ENCODE results near the gene PRICKLE4. TPM values are rescaled to one million over a fixed set of nuclear protein-coding genes. Genes with fewer than 3 reads are reported as not detected.

PRICKLE4 gene
- total RNA-seq, 1 experiment from 2014 or later = 1.5 TPM

- TF ChIP-seq CTCF (IDR thresholded peaks at IDR 0.05) (no peak), SMAD3 (CRISPR knock-in tag; IDR thresholded peaks at IDR 0.05; ENCODE audit: borderline replicate concordance) (no peak), SP1 (CRISPR knock-in tag; conservative IDR thresholded peaks at IDR 0.05) (no peak), HMGXB4 (CRISPR knock-in tag; IDR thresholded peaks at IDR 0.05) (no peak)
These were observed 42.9 kb upstream of the PRICKLE4 start (continued) for GRCh38 chr6:41737591-41738130.

GRCh38 chr6:41739041-41739440 lies 41.5 kb upstream of the PRICKLE4 start:
- Mint-ChIP-seq H3K36me3 (no peaks in the 10 kb centered on the region), H3K4me3 (no peak overlapping the region), H3K9me3 (no peaks in the 10 kb centered on the region), H3K27ac (no peak overlapping the region), H3K27me3 (ENCODE audit: low read depth) (peaks cover 3% of the 10 kb centered on the region; the same call in 1 of the 2 replicates), H3K4me1 (peaks cover 10% of the 10 kb centered on the region)
- ATAC-seq (no peak), DNase-seq (ENCODE audit: low spot score) (no peak)
- POLR2A ChIA-PET = no interaction called here
- CTCF ChIA-PET = interaction anchor here (1.3 kb wide), 1 partner anchor 47 kb away, joined by 3 read pairs; no protein-coding TSS in a partner anchor
- TF ChIP-seq CREB1 (CRISPR knock-in tag; IDR thresholded peaks at IDR 0.05) (no peak), E2F5 (CRISPR knock-in tag; IDR thresholded peaks at IDR 0.05) (no peak), MAX (CRISPR knock-in tag; IDR thresholded peaks at IDR 0.05) (no peak), ZBTB43 (CRISPR knock-in tag; IDR thresholded peaks at IDR 0.05) (no peak), IRF2 (CRISPR knock-in tag; IDR thresholded peaks at IDR 0.05; ENCODE audit: borderline replicate concordance, low read depth) (no peak)

GRCh38 chr6:41740366-41741162 lies 40.0 kb upstream of the PRICKLE4 start:
- Mint-ChIP-seq H3K4me3 (no peak overlapping the region), H3K27me3 (ENCODE audit: low read depth) (peaks cover 3% of the 10 kb centered on the region; the same call in 1 of the 2 replicates), H3K4me1 (peaks cover 10% of the 10 kb centered on the region), H3K9me3 (no peaks in the 10 kb centered on the region), H3K36me3 (no peaks in the 10 kb centered on the region), H3K27ac (no peak overlapping the region)
- DNase-seq (ENCODE audit: low spot score) (no peak), ATAC-seq (no peak)
- TF ChIP-seq JUN (CRISPR knock-in tag; IDR thresholded peaks at IDR 0.05) = no peak
- no peak for TF ChIP-seq PRDM15 (CRISPR knock-in tag; IDR thresholded peaks at IDR 0.05)
- TF ChIP-seq ESRRA (CRISPR knock-in tag; IDR thresholded peaks at IDR 0.05; ENCODE audit: borderline replicate concordance) = no peak
- TF ChIP-seq ZNF232 (CRISPR knock-in tag; IDR thresholded peaks at IDR 0.05) = no peak
- ChIA-PET CTCF (interaction anchor here (1.0 kb wide), 1 partner anchor 40 kb away, joined by 3 read pairs; no protein-coding TSS in a partner anchor), POLR2A (no interaction called here)
